Activated T-cell treated with anti-CD3 and anti-CD28 coated beads, Interleukin-2, amount 50 U/mL, for 4 hours (primary cell): ENCODE data around the gene NUTM2E. TPM values are rescaled to one million over a fixed set of nuclear protein-coding genes. Genes with fewer than 3 reads are reported as not detected.
"Not testable (repeated sequence)": the region's sequence is repeated elsewhere in the genome, so short reads cannot be mapped to it uniquely, and the experiment has no call there.

Experiments used
- ATAC-seq, 2 donors: fragments of 200-7000 bp; cut with Tn5 transposase; one replicate each; pipeline ENCODE4 v1.10.0; 2021
- DNase-seq: peaks from one replicate; pipeline ENCODE4 v3.0.0-alpha.2; 2020
- H3K27me3 Mint-ChIP-seq: one replicate; pipeline ENCODE4 v1.8.0; 2021; ENCODE audit warnings: low read depth, mixed read lengths
- H3K36me3 Mint-ChIP-seq: one replicate; pipeline ENCODE4 v1.8.0; 2022; ENCODE audit warnings: mixed read lengths; ENCODE audit not compliant: insufficient read depth
- H3K4me1 Mint-ChIP-seq: one replicate; pipeline ENCODE4 v1.8.0; 2021; ENCODE audit warnings: low read depth, mixed read lengths
- H3K4me3 Mint-ChIP-seq: one replicate; pipeline ENCODE4 v1.8.0; 2021; ENCODE audit warnings: mild to moderate bottlenecking, moderate library complexity, mixed read lengths
- H3K9me3 Mint-ChIP-seq: one replicate; pipeline ENCODE4 v1.8.0; 2021; ENCODE audit warnings: mixed read lengths
- total RNA-seq, 3 donors: library from RNA; stranded (reverse); gene quantifications; one replicate each; pipeline ENCODE4 v1.2.1, GENCODE V29; 2021

Gene NUTM2E, protein sequence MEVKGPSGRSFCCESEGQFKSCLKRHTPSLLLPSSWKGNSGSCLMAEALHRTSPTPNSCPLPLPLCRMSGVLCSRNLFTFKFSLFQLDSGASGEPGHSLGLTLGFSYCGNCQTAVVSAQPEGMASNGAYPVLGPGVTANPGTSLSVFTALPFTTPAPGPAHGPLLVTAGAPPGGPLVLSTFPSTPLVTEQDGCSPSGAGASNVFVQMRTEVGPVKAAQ (N-terminal part only)
- total RNA-seq, result under 1 TPM; 0.08 to 0.19 (median 0.13) TPM

DNA sequence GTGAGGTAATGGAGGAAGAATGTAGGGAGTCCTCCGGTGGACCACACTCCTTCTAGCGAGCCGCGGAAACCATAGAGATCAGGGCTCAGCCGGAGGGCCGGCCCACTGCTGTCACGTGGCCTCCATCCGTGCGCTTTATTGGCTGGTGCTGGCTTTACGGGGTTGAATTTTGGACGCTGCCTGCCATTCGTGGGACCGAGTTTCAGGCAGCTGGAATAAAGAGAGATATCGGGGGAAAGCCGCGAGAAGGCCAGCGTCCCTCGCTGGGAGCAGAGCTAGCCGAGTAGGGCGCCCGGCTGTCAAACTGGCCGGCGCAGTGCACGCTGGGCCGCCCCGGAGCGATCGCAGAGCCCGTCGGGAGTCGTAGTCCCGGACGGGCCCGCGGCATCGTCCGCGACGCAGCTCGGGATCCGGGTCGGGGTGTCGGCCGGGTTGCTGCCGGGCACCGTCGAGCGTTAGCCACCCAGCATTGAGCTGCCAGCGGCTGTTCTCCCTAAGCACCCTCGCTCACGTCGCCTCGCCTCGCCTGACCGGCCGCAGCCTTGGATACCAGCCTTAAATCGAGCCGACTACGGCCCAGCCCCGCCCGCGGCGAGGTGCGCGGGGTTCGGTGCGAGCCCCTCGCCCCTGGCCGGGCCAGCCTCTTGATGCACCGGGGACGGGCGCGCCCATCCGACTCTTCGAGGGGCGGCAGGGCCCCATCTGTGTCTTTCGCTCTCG lies at the start of gene NUTM2E:
Gene NUTM2E (plus strand): TSS at position 244 of the 720 bp plus-strand sequence. CDS start 15,002 bp downstream, outside the sequence.
- Mint-ChIP-seq H3K4me3 (peak within 1 kb of the TSS; percentile 97), H3K4me1 (peaks cover 21% of the 10 kb centered on the region)
- not testable (repeated sequence) for H3K36me3 Mint-ChIP-seq, H3K27me3 Mint-ChIP-seq, H3K9me3 Mint-ChIP-seq
- DNase-seq (peak; percentile 60), ATAC-seq (peak; percentile 93 to 94)

GRCh38 chr10:79777997-79778396 lies 48.5 kb upstream of the NUTM2E start:
- not testable (repeated sequence) for H3K36me3 Mint-ChIP-seq, H3K4me3 Mint-ChIP-seq, ATAC-seq, H3K4me1 Mint-ChIP-seq, DNase-seq, H3K9me3 Mint-ChIP-seq, H3K27me3 Mint-ChIP-seq

DNA sequence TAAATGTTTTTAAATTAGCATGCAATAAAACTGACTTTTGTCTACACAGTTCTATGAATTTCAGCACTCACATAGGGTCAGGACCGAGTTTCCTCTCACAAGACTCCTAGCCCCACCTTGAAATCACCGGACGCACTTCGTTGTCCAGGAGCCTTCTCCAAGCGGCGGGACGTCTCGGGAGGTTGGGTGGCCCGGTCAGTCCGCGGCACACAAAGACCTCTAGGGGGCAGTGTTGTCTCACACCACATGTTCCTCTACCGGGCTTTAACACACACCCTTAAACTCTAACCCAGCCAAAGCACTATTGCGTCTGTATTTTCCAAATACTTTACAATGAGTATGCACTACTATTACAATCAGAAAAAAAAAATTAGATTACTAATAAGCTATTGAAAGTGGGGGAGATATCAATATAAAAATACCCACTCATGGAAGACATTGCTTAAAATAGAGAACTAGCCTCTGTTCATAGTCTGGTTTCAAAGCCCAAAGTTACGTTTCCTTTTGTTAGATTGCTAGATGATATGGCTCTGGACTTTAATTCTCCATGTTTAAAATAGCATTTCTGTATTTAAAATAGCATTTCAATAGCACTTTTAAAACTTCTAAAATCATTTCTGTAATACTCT lies 47.1 kb upstream of the NUTM2E start:
- H3K36me3 Mint-ChIP-seq, H3K4me1 Mint-ChIP-seq, H3K27me3 Mint-ChIP-seq, H3K4me3 Mint-ChIP-seq, H3K9me3 Mint-ChIP-seq: not testable (repeated sequence)
- DNase-seq (peak; percentile 50), ATAC-seq (peak; percentile 82 to 86)

- H3K9me3 Mint-ChIP-seq, H3K36me3 Mint-ChIP-seq, H3K27me3 Mint-ChIP-seq, H3K4me3 Mint-ChIP-seq, DNase-seq, ATAC-seq, H3K4me1 Mint-ChIP-seq: not testable (repeated sequence)
Observed at GRCh38 chr10:79779992-79780391, 46.5 kb upstream of the NUTM2E start.

GRCh38 chr10:79781584-79781983 lies 45.0 kb upstream of the NUTM2E start:
- H3K36me3 Mint-ChIP-seq, DNase-seq, H3K9me3 Mint-ChIP-seq, H3K27me3 Mint-ChIP-seq, ATAC-seq, H3K4me1 Mint-ChIP-seq, H3K4me3 Mint-ChIP-seq: not testable (repeated sequence)

DNA sequence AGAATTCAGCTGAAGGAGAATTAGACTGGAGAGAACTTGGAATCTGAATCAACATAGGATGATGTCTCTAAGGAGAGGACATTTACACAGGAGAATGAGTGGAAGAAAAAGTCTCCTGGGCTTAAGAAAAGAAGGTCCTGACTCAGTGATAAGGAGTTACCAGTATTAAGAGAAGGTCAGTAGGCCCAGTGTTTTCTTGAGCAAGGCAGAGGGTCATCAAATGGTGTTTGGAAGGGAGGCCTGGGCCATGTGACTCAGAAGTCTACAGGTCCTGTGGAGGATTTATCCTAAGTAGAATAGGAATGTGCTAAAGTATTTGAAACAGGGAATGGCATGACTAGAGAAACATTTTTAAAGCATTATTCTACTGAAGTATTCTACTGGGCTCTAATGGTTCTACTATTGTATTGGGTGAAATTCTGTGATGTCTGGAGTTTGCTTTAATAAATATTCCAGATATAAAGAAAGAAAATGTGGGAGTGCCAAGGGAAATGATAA lies 39.0 kb upstream of the NUTM2E start:
- not testable (repeated sequence) for DNase-seq, H3K27me3 Mint-ChIP-seq, H3K4me3 Mint-ChIP-seq, ATAC-seq, H3K36me3 Mint-ChIP-seq, H3K9me3 Mint-ChIP-seq, H3K4me1 Mint-ChIP-seq

- not testable (repeated sequence) for H3K9me3 Mint-ChIP-seq, DNase-seq, H3K36me3 Mint-ChIP-seq, H3K27me3 Mint-ChIP-seq, H3K4me1 Mint-ChIP-seq, H3K4me3 Mint-ChIP-seq
- peak in 1 of 2 donors; percentile 32 for ATAC-seq
Observed at GRCh38 chr10:79789351-79789750, 37.2 kb upstream of the NUTM2E start.

DNA sequence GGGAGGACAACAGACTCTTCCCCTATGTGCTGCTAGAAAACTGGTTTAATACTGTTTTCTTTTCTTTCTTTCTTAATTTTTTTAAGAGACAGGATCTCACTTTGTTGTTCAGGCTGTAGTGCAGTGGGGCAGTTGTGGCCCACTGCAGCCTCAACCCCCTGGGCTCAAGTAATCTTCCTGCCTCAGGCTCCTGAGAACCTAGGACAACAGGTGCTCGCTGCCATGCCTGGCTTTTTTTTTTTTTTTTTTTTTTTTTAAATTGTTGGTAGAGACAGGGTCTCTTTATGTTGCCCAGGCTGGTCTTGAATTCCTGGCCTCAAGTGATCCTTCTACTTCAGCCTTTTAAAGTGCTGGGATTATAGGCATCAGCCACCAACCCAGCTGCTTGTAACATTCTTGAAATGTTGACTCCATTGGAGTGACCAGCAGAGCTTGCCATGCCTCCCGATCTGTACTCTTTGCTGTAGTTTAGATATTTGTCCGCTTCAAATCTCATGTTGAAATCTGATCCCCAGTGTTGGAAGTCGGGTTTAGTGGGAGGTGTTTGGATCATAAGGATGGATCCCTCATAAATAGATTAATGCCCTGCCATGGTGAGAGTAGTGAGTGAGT lies 34.5 kb upstream of the NUTM2E start:
- ATAC-seq, H3K9me3 Mint-ChIP-seq, DNase-seq, H3K36me3 Mint-ChIP-seq, H3K4me3 Mint-ChIP-seq, H3K4me1 Mint-ChIP-seq, H3K27me3 Mint-ChIP-seq: not testable (repeated sequence)

GRCh38 chr10:79799337-79799736 lies 27.2 kb upstream of the NUTM2E start:
- H3K4me3 Mint-ChIP-seq, H3K27me3 Mint-ChIP-seq, DNase-seq, H3K9me3 Mint-ChIP-seq, H3K4me1 Mint-ChIP-seq, H3K36me3 Mint-ChIP-seq: not testable (repeated sequence)
- ATAC-seq, result peak; percentile 87 to 95

- H3K4me1 Mint-ChIP-seq, DNase-seq, H3K27me3 Mint-ChIP-seq, H3K4me3 Mint-ChIP-seq, H3K9me3 Mint-ChIP-seq, H3K36me3 Mint-ChIP-seq, ATAC-seq: not testable (repeated sequence)
Observed at GRCh38 chr10:79805857-79806256, 20.7 kb upstream of the NUTM2E start.

- H3K36me3 Mint-ChIP-seq, ATAC-seq, H3K9me3 Mint-ChIP-seq, H3K27me3 Mint-ChIP-seq, DNase-seq, H3K4me3 Mint-ChIP-seq, H3K4me1 Mint-ChIP-seq: not testable (repeated sequence)
Observed at GRCh38 chr10:79811895-79812294, 14.6 kb upstream of the NUTM2E start.

DNA sequence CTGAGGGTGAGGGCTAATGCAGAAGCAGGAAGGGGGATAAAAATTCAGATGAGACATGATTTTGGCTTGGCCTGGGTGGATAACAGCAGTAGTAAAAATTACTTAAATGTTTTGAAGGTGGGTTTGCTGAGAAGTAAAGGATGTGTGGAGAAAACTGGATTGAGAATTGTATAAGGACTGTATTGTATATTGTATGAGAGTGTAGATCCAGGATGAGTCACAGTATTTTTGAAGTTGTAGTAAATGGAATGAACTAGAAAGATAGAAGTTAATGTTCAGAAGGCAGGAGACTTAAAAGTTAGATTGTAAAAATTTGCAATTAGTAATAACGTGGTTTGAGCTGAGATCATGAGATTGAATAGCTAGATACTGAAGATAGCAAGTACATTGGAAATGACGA lies 10.2 kb upstream of the NUTM2E start:
- not testable (repeated sequence) for ATAC-seq, H3K4me1 Mint-ChIP-seq, H3K27me3 Mint-ChIP-seq, H3K4me3 Mint-ChIP-seq, H3K9me3 Mint-ChIP-seq, H3K36me3 Mint-ChIP-seq, DNase-seq

- ATAC-seq, H3K9me3 Mint-ChIP-seq, H3K27me3 Mint-ChIP-seq, DNase-seq, H3K36me3 Mint-ChIP-seq: not testable (repeated sequence)
- Mint-ChIP-seq H3K4me1 (peaks cover 17% of the 10 kb centered on the region), H3K4me3 (peak overlapping the region; percentile 26)
Observed at GRCh38 chr10:79823387-79823786, 3.2 kb upstream of the NUTM2E start.

GRCh38 chr10:79825587-79826011 lies 940 bp upstream of the NUTM2E start:
- ATAC-seq (peak; percentile 12 to 18), DNase-seq (peak; percentile 15)
- peaks cover 25% of the 10 kb centered on the region for H3K4me1 Mint-ChIP-seq
- not testable (repeated sequence) for H3K9me3 Mint-ChIP-seq, H3K36me3 Mint-ChIP-seq, H3K27me3 Mint-ChIP-seq
- H3K4me3 Mint-ChIP-seq, result peak overlapping the region; percentile 97
